Measurements from ENCODE around the gene CD200.

GRCh38 chr3:112407214-112407887, 74.4 kb downstream of the CD200 start:
- TF ChIP-seq CTCF (conservative IDR thresholded peaks at IDR 0.05; ENCODE audit: low read depth, low read length) = no peak
- no peak for TF ChIP-seq EZH2 (IDR thresholded peaks at IDR 0.05; ENCODE audit: low read length, unreplicated experiment)
- no peak for TF ChIP-seq EZH2phosphoT487 (IDR thresholded peaks at IDR 0.05; ENCODE audit: borderline replicate concordance, low read length)

Data from PC-3 (cell line).